Activated CD4-positive, alpha-beta T cell treated with anti-CD3 and anti-CD28 coated beads, Interleukin-2, amount 50 U/mL, for 4 hours (primary cell): Measurements from ENCODE around the gene MBOAT1.
"Not testable (repeated sequence)": the region's sequence is repeated elsewhere in the genome, so short reads cannot be mapped to it uniquely, and the experiment has no call there.

Experiments
- DNase-seq, 2 experiments: peaks; one replicate each; pipeline ENCODE4 v3.0.0-alpha.2; 2020

MBOAT1 gene

GRCh38 chr6:20168690-20169089 is 43.6 kb downstream of the MBOAT1 start:
- no peak for DNase-seq

- DNase-seq, result no peak
These were observed 44.7 kb downstream of the MBOAT1 start for GRCh38 chr6:20167601-20168000.

GRCh38 chr6:20166210-20166609 is 46.1 kb downstream of the MBOAT1 start:
- DNase-seq, result no peak

- DNase-seq, result no peak
These were observed 49.8 kb downstream of the MBOAT1 start for GRCh38 chr6:20162515-20162914.

- DNase-seq, result no peak
These were observed 51.6 kb downstream of the MBOAT1 start for GRCh38 chr6:20160541-20161283.

- DNase-seq, result no peak
These were observed 52.3 kb downstream of the MBOAT1 start for GRCh38 chr6:20159781-20160540.

GRCh38 chr6:20159098-20159497 is 53.2 kb downstream of the MBOAT1 start:
- no peak for DNase-seq

GRCh38 chr6:20158676-20159075 is 53.6 kb downstream of the MBOAT1 start:
- no peak for DNase-seq

- DNase-seq, result no peak
These were observed 55.4 kb downstream of the MBOAT1 start for GRCh38 chr6:20156824-20157223.

- DNase-seq, result no peak
These were observed 57.5 kb downstream of the MBOAT1 start for GRCh38 chr6:20154753-20155152.

- DNase-seq, result no peak
These were observed 59.1 kb downstream of the MBOAT1 start for GRCh38 chr6:20153194-20153593.

- no peak for DNase-seq
These were observed 63.8 kb downstream of the MBOAT1 start for GRCh38 chr6:20148433-20148832.

- no peak for DNase-seq
These were observed 64.8 kb downstream of the MBOAT1 start for GRCh38 chr6:20147469-20147868.

GRCh38 chr6:20146831-20147230 is 65.4 kb downstream of the MBOAT1 start:
- not testable (repeated sequence) for DNase-seq

GRCh38 chr6:20146291-20146690 is 66.0 kb downstream of the MBOAT1 start:
- DNase-seq, result no peak

GRCh38 chr6:20142866-20143265 is 69.4 kb downstream of the MBOAT1 start:
- DNase-seq, result no peak

GRCh38 chr6:20141931-20142330 is 70.3 kb downstream of the MBOAT1 start:
- no peak for DNase-seq

- DNase-seq, result not testable (repeated sequence)
These were observed 72.9 kb downstream of the MBOAT1 start for GRCh38 chr6:20139127-20139963.

GRCh38 chr6:20137837-20138236 is 74.4 kb downstream of the MBOAT1 start:
- no peak for DNase-seq

GRCh38 chr6:20137240-20137639 is 75.0 kb downstream of the MBOAT1 start:
- DNase-seq, result no peak

GRCh38 chr6:20135677-20136268 is 76.5 kb downstream of the MBOAT1 start:
- no peak for DNase-seq

GRCh38 chr6:20134613-20135012 is 77.7 kb downstream of the MBOAT1 start:
- DNase-seq, result no peak
